Ishikawa (cell line): ENCODE measurements around the gene SLX9.

ENCODE experiments used
- CEBPB ChIP-seq: IDR thresholded peaks from 2 replicates; pipeline ENCODE4 v1.6.1; 2012
- CREB1 ChIP-seq: IDR thresholded peaks from 2 replicates; pipeline ENCODE4 v1.6.1; 2012; ENCODE audit warnings: low read depth
- EGR1 ChIP-seq: IDR thresholded peaks from 2 replicates; pipeline ENCODE4 v1.6.1; 2012
- EP300 ChIP-seq: IDR thresholded peaks from 2 replicates; pipeline ENCODE4 v1.6.1; 2012; ENCODE audit warnings: borderline replicate concordance
- FOXM1 ChIP-seq: IDR thresholded peaks from 2 replicates; pipeline ENCODE4 v1.6.1; 2012; ENCODE audit warnings: low read depth, borderline replicate concordance
- MAX ChIP-seq: IDR thresholded peaks from 2 replicates; pipeline ENCODE4 v1.6.1; 2012
- NFIC ChIP-seq: IDR thresholded peaks from 2 replicates; pipeline ENCODE4 v1.6.1; 2012
- RAD21 ChIP-seq: IDR thresholded peaks from 2 replicates; pipeline ENCODE4 v1.6.1; 2012; ENCODE audit warnings: low read depth
- TAF1 ChIP-seq: IDR thresholded peaks from 2 replicates; pipeline ENCODE4 v1.6.1; 2012; ENCODE audit warnings: low read depth, mild to moderate bottlenecking
- TCF12 ChIP-seq: IDR thresholded peaks from 2 replicates; pipeline ENCODE4 v1.6.1; 2012; ENCODE audit warnings: low read depth
- TEAD4 ChIP-seq: IDR thresholded peaks from 2 replicates; pipeline ENCODE4 v1.6.1; 2012
- USF1 ChIP-seq: IDR thresholded peaks from 2 replicates; pipeline ENCODE4 v1.6.1; 2012
- YY1 ChIP-seq: IDR thresholded peaks from 2 replicates; pipeline ENCODE4 v1.6.1; 2012; ENCODE audit warnings: low read depth
- ZBTB7A ChIP-seq: IDR thresholded peaks from 2 replicates; pipeline ENCODE4 v1.6.1; 2012; ENCODE audit warnings: low read depth
- TF ChIP-seq, protein P1 (sequence below): IDR thresholded peaks from 2 replicates; pipeline ENCODE4 v1.6.1; 2012; ENCODE audit warnings: low read depth, mild to moderate bottlenecking

Gene SLX9

GRCh38 chr21:44972821-44973220 is 33.0 kb downstream of the SLX9 start:
- TF ChIP-seq CREB1 (no peak), NFIC (no peak), YY1 (0 out of 2 replicates have a peak, but pooled peaks have one; percentile 49), MAX (peak; percentile 24; the same call in 1 of the 2 replicates), ZBTB7A (0 out of 2 replicates have a peak, but pooled peaks have one; percentile 6), TAF1 (no peak), RAD21 (no peak)

- TF ChIP-seq TCF12 (no peak), CEBPB (no peak), TEAD4 (0 out of 2 replicates have a peak, but pooled peaks have one; percentile 16), EP300 (peak; percentile 47), MAX (no peak)
Observed at GRCh38 chr21:44973598-44973997, 33.8 kb downstream of the SLX9 start.

DNA sequence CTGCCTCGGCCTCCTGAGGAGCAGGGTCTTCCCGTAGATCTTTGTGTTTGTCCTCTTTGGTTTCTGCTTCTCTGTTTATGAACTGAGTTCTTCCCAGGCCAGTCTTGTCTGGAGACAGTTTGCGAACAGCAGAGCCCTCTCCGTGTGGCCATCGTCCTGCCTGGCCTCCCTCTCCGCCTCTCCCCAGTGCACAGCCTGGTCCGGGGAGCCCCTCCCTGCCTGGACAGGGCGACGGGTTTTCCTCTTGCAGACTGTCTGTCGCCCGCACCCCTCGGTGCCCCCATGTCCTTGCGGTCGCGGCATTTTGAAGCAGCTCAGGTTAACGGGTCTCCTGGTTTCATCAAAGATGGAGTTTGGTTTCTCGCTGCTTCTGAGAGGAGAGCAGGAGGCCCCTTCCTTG is 34.8 kb downstream of the SLX9 start:
- TF ChIP-seq YY1 (no peak), CREB1 (no peak), MAX (no peak), CEBPB (no peak), FOXM1 (no peak), USF1 (no peak), ZBTB7A (no peak), EGR1 (no peak), RAD21 (no peak), NFIC (no peak), TCF12 (no peak), TAF1 (no peak), EP300 (no peak)

GRCh38 chr21:44975720-44976555 is 36.1 kb downstream of the SLX9 start:
- TF ChIP-seq TCF12 (no peak), USF1 (no peak), NFIC (no peak), ZBTB7A (no peak), EGR1 (no peak), TAF1 (no peak), FOXM1 (no peak), YY1 (no peak), CREB1 (no peak), TEAD4 (no peak), EP300 (no peak)
- TF ChIP-seq, protein P1, sequence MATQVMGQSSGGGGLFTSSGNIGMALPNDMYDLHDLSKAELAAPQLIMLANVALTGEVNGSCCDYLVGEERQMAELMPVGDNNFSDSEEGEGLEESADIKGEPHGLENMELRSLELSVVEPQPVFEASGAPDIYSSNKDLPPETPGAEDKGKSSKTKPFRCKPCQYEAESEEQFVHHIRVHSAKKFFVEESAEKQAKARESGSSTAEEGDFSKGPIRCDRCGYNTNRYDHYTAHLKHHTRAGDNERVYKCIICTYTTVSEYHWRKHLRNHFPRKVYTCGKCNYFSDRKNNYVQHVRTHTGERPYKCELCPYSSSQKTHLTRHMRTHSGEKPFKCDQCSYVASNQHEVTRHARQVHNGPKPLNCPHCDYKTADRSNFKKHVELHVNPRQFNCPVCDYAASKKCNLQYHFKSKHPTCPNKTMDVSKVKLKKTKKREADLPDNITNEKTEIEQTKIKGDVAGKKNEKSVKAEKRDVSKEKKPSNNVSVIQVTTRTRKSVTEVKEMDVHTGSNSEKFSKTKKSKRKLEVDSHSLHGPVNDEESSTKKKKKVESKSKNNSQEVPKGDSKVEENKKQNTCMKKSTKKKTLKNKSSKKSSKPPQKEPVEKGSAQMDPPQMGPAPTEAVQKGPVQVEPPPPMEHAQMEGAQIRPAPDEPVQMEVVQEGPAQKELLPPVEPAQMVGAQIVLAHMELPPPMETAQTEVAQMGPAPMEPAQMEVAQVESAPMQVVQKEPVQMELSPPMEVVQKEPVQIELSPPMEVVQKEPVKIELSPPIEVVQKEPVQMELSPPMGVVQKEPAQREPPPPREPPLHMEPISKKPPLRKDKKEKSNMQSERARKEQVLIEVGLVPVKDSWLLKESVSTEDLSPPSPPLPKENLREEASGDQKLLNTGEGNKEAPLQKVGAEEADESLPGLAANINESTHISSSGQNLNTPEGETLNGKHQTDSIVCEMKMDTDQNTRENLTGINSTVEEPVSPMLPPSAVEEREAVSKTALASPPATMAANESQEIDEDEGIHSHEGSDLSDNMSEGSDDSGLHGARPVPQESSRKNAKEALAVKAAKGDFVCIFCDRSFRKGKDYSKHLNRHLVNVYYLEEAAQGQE = no peak

DNA sequence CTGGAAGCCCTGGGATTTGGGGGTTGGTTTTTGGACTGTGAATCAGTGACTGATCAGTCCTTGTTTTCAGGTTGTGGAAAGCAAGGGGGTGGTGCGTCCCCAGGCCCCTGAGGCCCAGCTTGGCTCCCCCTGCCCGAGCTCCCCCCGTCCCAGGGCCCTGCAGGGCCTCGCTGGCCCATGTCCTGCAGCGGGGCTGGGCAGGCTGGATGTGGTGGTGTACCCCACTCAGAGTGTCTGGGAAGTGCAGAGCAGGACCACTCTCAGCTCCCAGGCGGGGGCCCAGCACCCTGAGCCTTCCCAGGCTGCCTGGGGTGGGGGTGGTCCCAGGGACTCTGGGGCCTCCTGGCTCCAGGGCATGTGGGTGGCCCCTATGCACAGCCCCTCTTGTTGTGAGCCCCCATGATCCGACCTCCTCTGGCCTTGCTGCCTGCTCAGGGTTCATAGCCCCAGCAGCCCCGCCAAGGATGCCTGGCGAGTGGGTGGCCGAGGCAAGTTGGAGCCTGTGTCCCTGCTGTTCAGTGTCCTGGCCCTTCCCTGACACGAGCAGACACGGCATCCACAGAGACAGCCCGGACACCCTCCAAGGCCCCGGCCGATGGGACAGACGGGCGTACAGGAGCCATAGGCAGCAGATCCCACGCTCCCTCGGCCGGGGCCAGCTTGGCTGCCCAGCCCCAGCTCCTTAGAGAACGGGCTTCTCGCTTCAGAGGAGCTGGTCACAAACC is 37.9 kb downstream of the SLX9 start:
- TF ChIP-seq TCF12 = no peak
- TF ChIP-seq ZBTB7A = no peak
- TF ChIP-seq, protein P1 = no peak
- no peak for TF ChIP-seq RAD21
- no peak for TF ChIP-seq CEBPB
- TF ChIP-seq YY1 = no peak
- TF ChIP-seq TAF1 = no peak
